Fibroblast of skin of abdomen (primary cell): ENCODE measurements around the gene FGF13. TPM values are rescaled to one million over a fixed set of nuclear protein-coding genes. Genes with fewer than 3 reads are reported as not detected.

ENCODE experiments used
- DNase-seq: peaks from one replicate; pipeline ENCODE4 v3.0.0-alpha.2; 2013
- polyA plus RNA-seq, 2 experiments: library from polyadenylated mRNA; unstranded; fragments of 120-200 nt; gene quantifications; one replicate each; pipeline ENCODE4 v1.2.1, GENCODE V29; 2013; ENCODE audit not compliant: insufficient read length in 2 of 2

Gene FGF13
- 0.45 TPM for polyA plus RNA-seq (2013, experiment 1 of 2; ENCODE audit: insufficient read length)
- polyA plus RNA-seq (2013, experiment 2 of 2; ENCODE audit: insufficient read length): 0.35 TPM

DNA sequence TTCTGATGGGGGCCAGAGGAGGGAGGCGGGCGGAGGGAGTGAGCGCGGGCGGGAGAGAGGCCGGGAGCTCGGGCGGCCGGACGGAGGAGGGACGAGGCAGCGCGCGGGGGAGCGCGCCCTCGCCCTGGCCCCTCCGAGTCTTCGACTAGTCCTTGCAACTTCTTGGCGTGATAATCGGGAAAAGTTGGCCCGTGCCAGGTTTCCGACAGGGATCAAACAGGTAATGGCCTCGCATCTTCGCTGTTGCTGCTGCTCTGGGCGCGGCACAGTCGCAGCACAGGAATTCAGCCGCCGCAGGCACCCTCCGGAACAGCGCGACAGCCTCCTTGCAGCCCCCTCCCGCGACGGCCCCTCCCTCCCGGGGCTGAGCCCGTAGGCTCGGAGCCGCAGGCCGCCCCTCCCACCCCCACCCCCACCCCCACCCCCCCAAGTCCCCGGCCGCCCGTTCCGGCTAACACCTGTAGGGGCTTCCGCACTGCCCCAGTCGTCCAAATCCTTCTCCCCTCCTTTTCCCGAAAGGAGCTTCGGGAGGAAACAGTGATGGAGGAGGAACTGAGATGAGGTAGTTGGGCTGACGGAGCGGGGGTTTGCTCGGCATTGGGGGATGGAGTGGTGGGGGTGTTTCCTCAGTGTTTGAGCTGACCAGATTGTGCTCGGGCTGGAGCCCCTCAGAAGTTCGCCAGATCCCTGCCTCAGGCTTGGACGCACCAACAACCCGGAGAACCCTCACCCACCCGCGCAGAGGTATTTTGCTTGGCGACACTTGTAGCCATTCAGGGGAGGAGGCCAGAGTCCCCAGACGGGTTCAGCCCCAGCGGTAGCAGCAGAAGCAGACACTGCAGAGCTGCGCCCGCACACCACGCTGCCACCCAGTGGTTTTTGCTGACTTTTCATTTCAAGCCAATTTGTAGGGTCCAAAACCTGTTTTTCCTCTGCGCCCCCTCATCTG lies at the start of gene FGF13:
Gene FGF13 (minus strand): TSS at position 319 of the 949 bp plus-strand sequence. CDS start 714 bp downstream, outside the sequence.
- no peak for DNase-seq

DNA sequence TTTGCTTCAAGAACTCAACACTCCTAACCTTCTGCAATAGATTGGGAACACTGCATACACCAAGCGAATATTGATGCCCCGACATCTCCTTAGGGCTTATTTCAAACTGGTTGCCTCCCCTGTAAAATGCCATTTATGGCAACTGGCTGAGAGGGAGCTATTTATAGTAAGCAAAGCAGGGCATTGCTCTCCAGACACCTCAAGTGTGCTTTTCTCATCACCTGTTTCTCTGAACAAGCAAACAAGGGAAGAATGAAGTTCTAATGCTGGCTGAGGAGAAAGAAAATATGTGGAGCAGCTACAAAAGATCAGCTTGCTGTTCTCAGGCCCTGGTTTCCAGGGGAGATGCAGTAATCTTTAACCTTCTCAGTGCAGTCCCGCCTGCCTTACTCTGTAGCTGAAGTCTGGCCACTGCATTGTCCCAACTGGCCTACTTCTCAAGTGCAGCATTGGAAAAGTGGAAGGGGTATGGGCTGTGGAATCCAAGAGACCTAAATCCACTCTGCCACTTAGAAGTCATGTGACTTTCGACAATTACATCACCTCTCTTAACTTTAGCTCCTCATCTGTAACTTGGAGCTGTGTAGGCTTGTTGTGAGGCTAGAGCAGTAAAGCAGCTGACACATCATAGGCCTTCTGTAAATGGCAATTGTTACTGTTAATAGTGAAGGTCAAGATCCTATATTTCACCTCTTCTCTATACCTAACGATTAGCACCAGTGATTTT lies 47.9 kb upstream of the FGF13 start:
- DNase-seq: no peak

DNA sequence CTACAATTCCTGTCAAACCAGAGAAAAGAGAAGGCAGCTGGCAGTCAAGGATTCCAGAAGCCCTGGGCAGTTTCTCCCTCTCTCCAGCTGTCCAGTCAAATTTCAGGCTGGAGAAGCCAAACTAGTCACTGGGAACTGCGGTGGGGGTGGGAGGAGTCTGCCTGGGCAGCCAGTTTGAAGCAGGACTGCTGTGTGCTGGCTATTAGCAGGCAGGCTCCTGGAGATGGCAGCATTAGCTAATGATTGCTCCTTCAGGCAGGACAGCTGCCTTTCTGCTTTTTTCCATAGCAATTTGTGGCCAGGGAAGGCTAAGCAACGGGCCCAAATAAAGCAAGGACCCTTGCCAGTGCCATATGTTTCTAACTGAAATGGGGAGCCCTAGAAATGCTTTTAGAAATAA lies 44.7 kb upstream of the FGF13 start:
- peak; percentile 33 for DNase-seq

- DNase-seq: no peak
These were observed 43.3 kb upstream of the FGF13 start for GRCh38 chrX:138754861-138755260.

- DNase-seq: no peak
These were observed 37.0 kb upstream of the FGF13 start for GRCh38 chrX:138748480-138748879.

GRCh38 chrX:138745196-138745595 lies 33.7 kb upstream of the FGF13 start:
- DNase-seq: peak; percentile 13

- no peak for DNase-seq
These were observed 30.7 kb upstream of the FGF13 start for GRCh38 chrX:138742217-138742616.

DNA sequence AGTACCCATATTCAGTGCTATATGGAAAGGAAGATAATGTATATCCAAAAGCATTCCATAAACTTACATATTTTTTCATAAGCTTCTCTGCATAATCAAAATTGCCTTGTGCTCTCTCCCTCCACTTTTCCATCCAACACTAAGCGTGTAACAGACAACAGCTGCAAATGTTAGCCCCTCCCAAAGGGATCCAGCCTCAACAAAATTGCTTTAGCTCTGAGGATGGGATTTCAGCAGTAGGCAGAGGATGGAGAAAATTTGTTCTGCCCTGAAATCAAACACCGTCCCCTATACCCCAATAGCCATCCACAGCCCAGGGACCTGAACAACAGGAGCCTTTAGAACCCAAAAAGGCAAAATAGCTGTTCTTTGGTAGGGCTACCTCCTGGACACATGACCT lies 28.8 kb upstream of the FGF13 start:
- no peak for DNase-seq

DNA sequence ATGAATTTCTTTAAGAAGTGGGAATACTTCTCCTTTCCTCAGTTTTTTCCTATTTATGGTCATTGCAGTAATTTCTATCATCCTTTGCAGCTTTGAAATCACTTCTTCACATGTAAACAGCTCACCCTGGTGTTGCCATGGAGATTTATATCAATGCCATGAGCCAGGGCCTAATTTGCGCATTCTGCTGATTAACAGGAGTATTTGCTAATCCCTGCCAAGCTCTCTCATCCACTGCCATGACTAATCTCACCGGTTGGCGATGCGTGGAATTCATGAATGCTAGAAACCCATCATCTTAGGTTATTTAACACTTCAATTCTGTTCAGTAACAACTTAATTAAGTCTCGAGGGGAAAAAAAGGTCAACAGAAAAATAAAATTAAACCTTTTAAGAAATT lies 11.8 kb upstream of the FGF13 start:
- DNase-seq: no peak

DNA sequence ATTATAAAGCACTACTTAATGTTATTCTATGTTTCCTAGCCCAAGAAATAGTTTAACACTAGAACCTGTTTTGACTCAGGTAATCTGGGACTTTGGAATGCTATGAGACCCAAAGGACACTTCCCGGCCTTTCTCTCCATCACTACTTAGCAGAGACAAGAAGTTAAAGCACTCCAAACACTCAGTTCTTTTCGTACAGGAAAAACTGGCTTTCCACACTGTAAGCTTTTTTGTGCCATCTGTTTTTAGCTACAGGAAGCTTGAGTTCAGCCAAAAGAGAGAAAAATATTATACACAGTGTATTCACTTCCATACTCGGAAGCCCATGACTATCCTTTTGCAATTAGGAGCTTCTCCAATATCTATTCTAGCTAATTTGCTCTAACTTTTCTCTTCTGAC lies 7.9 kb upstream of the FGF13 start:
- no peak for DNase-seq

GRCh38 chrX:138718941-138719340 lies 7.4 kb upstream of the FGF13 start:
- DNase-seq: no peak

- DNase-seq: no peak
These were observed 613 bp downstream of the FGF13 start for GRCh38 chrX:138710866-138711341.

DNA sequence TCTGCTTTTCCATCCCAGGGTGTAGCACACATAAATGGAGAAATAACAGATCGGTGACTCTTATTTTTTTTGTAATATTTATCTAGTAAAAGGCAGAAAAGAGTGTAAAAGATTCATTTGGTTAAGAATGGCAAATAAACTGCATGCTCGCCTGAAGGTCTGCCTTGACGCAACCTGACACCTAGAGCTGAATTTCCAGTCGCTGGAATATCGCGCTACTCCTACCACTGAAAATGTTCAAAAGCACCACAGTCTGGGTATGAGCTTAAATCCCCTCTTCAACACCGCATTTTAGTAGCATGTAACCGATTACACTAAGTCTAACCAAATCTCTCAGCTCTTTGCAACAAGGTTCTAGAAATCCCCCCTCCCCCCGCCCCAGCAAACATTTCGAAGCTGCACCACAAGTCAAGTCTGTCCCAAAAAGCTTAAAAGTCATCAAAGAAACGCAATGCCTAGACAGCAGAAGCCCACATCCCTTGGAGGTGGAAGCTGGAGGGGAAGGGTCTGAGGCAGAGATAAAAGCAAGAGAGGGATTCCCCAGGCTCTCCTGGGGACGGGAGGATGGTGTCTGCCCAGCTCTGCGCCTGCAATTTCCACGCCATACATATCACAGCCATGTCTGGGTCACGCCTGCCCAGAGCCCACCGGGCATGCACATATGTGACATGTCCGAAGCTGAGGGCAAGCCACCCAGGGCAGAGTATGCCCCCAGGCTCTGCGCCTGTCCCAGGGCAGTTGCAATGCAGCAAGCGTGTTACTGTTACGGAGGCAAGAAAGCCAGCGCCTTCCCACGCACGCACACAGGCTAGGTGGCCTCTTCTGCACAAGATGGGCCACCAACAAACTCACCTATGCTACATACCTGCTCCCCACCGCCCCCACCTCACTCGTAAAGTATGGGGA lies 1.4 kb downstream of the FGF13 start:
- no peak for DNase-seq

DNA sequence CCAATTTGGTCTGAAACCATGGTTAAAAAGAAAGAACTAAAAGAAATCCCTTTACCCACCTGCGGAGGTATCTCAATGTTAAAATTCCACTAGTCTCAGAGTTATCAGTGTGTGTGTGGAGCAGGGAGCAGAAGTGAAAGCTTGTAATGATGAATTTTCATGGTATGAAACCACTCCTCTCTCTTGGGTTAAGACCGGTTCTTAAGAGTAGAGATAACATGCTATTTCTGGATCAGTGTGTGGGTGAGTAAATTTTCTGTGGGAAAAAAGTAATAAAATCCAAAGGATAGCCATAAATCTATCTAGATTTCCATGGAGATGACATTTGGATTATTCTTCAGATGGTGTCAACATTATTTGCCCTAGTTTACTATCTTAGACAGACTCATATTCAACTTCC lies 3.2 kb downstream of the FGF13 start:
- DNase-seq: no peak

- no peak for DNase-seq
These were observed 6.9 kb downstream of the FGF13 start for GRCh38 chrX:138704596-138704995.

- DNase-seq: no peak
These were observed 7.4 kb downstream of the FGF13 start for GRCh38 chrX:138704101-138704500.

- DNase-seq: peak; percentile 4
These were observed 18.9 kb downstream of the FGF13 start for GRCh38 chrX:138692591-138692990.

DNA sequence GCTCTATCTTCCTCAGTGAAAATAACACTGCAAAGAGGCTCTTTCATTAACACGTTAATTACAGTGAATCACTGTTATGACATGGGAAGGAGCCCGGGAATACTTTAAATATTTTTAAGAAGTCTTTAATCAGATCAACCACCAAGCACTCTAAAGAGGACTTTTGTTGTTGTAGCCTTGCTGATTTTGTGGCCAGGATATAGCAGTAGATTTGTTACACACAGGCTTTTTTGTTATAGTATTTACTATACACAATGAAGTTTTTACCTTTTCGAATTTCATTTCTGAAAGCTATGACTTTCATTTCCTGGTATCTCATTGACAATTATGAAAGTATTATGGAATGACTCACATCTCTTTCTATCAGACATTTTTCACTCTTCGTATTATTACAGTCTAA lies 20.3 kb downstream of the FGF13 start:
- DNase-seq: no peak

GRCh38 chrX:138690591-138690990 lies 20.9 kb downstream of the FGF13 start:
- no peak for DNase-seq

GRCh38 chrX:138683600-138683999 lies 27.9 kb downstream of the FGF13 start:
- no peak for DNase-seq

DNA sequence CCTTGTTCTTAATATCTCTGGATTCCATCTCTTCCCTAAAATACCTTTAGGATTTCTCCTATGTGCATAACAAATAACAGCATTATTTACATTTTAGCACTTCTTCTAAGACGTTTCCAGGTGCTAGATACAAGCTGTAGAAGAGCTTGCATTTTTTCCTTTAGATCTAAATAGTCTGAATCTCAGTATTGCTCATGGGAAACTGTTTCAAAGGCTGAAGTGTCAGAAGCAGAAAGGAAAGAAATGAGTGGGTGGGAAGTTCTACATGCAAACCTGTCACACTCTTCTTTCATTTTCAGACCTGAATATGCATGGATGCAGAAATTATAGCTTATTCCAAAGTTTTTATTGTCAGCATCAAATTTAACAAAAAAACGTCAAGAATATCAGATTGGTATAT lies 41.8 kb downstream of the FGF13 start:
- no peak for DNase-seq

DNA sequence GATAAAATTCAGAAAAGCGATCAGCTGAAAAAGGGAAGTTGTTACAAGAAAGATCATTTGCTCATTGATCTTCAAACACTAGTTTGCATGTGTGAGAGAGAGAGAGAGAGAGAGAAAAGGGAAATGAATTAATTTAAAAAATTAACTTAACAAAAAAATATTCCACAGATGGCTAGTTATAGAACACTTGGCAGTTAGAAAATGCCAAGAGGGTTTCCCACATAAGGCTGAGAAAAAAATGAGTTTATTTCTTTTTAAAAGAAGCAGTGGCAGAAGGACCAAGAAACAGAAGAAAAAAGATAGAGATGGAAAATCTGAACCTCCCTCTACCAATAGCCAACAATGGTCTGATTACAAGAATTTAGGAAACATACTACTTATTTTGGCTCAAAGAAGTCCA lies 47.1 kb downstream of the FGF13 start:
- no peak for DNase-seq
